DOHH2 (cell line): ENCODE data around the gene CASR.

Experiments
- H3F3A ChIP-seq: fragments of 200-600 bp; sonication (generic), shearing (Covaris generic); 2 replicates; pipeline ENCODE4 v1.6.0; 2016; ENCODE audit warnings: antibody characterized with exemption, mild to moderate bottlenecking; ENCODE audit not compliant: control insufficient read depth, insufficient read depth
- H3K27ac ChIP-seq: fragments of 200-600 bp; sonication (generic); 2 replicates; pipeline ENCODE4 v1.5.1; 2014; ENCODE audit warnings: low read depth, mild to moderate bottlenecking, low read length, moderate library complexity
- H3K27me3 ChIP-seq: fragments of 200-600 bp; sonication (generic); 2 replicates; pipeline ENCODE4 v1.6.1; 2014; ENCODE audit warnings: mild to moderate bottlenecking, low read length, mixed read lengths; ENCODE audit not compliant: control insufficient read depth
- H3K36me3 ChIP-seq: fragments of 200-600 bp; sonication (generic); 2 replicates; pipeline ENCODE4 v1.6.1; 2014; ENCODE audit warnings: mild to moderate bottlenecking, low read length, moderate library complexity, mixed read lengths; ENCODE audit not compliant: control insufficient read depth
- H3K4me1 ChIP-seq: fragments of 200-600 bp; sonication (generic); 2 replicates; pipeline ENCODE4 v1.6.1; 2014; ENCODE audit warnings: mild to moderate bottlenecking, low read length, mixed read lengths; ENCODE audit not compliant: control insufficient read depth
- H3K4me2 ChIP-seq: fragments of 200-600 bp; sonication (generic); 2 replicates; pipeline ENCODE4 v1.6.0; 2014; ENCODE audit warnings: mild to moderate bottlenecking, low read length, moderate library complexity
- H3K4me3 ChIP-seq: fragments of 200-600 bp; sonication (generic); 2 replicates; pipeline ENCODE4 v1.5.1; 2014; ENCODE audit warnings: mild to moderate bottlenecking, low read length, mixed read lengths
- H3K79me2 ChIP-seq: fragments of 200-600 bp; sonication (generic); 2 replicates; pipeline ENCODE4 v1.6.1; 2014; ENCODE audit warnings: mild to moderate bottlenecking, low read length, mixed read lengths; ENCODE audit not compliant: control insufficient read depth
- H3K9me2 ChIP-seq: fragments of 200-600 bp; sonication (generic); replicated peaks from 2 replicates; pipeline ENCODE4 v1.6.1; 2014; ENCODE audit warnings: mild to moderate bottlenecking, low read length, mixed read lengths; ENCODE audit not compliant: control insufficient read depth
- H3K9me3 ChIP-seq: fragments of 200-600 bp; sonication (generic); 2 replicates; pipeline ENCODE4 v1.6.1; 2014; ENCODE audit warnings: antibody characterized with exemption, low read length, mixed read lengths; ENCODE audit not compliant: control insufficient read depth, insufficient read depth
- H4K20me1 ChIP-seq: fragments of 200-600 bp; sonication (generic); 2 replicates; pipeline ENCODE4 v1.6.0; 2014; ENCODE audit warnings: low read depth, mild to moderate bottlenecking, antibody characterized with exemption, low read length, moderate library complexity; ENCODE audit not compliant: control insufficient read depth, insufficient read depth
- CTCF ChIP-seq: fragments of 200-600 bp; sonication (generic); IDR thresholded peaks from one replicate; pipeline ENCODE4 v1.5.1; 2014; ENCODE audit warnings: antibody characterized with exemption, mild to moderate bottlenecking, low read depth, low read length; ENCODE audit not compliant: poor library complexity, severe bottlenecking
- EZH2phosphoT487 ChIP-seq: fragments of 200-600 bp; sonication (generic); IDR thresholded peaks from 2 replicates; pipeline ENCODE4 v1.6.1; 2017; ENCODE audit warnings: borderline replicate concordance, mild to moderate bottlenecking, antibody characterized with exemption, low read length, moderate library complexity, mixed read lengths

CASR gene

GRCh38 chr3:122298239-122298638 lies 114.8 kb downstream of the CASR start:
- peaks cover 14% of the 10 kb centered on the region for H3K4me1 ChIP-seq
- 0 out of 2 replicates have a peak, but pooled peaks cover 3% of the 10 kb centered on the region for H3F3A ChIP-seq
- H3K9me2 ChIP-seq: no peaks in the 10 kb centered on the region
- H3K4me2 ChIP-seq: no peak overlapping the region
- H3K9me3 ChIP-seq: no peaks in the 10 kb centered on the region
- H3K36me3 ChIP-seq: no peaks in the 10 kb centered on the region
- no peaks in the 10 kb centered on the region for H3K79me2 ChIP-seq
- no peaks in the 10 kb centered on the region for H3K27me3 ChIP-seq
- H4K20me1 ChIP-seq: no peaks in the 10 kb centered on the region
- H3K4me3 ChIP-seq: no peak overlapping the region
- H3K27ac ChIP-seq: no peak overlapping the region
- no peak for TF ChIP-seq EZH2phosphoT487
- TF ChIP-seq CTCF: no peak

GRCh38 chr3:122299215-122299614 lies 115.7 kb downstream of the CASR start:
- no peaks in the 10 kb centered on the region for H3K79me2 ChIP-seq
- no peaks in the 10 kb centered on the region for H3K36me3 ChIP-seq
- H3K9me2 ChIP-seq: no peaks in the 10 kb centered on the region
- no peaks in the 10 kb centered on the region for H3K9me3 ChIP-seq
- no peak overlapping the region for H3K4me2 ChIP-seq
- TF ChIP-seq EZH2phosphoT487: no peak
- no peak for TF ChIP-seq CTCF
- no peaks in the 10 kb centered on the region for H4K20me1 ChIP-seq
- no peak overlapping the region for H3K27ac ChIP-seq
- peaks cover 14% of the 10 kb centered on the region for H3K4me1 ChIP-seq
- no peaks in the 10 kb centered on the region for H3K27me3 ChIP-seq
- no peak overlapping the region for H3K4me3 ChIP-seq
- H3F3A ChIP-seq: 0 out of 2 replicates have a peak, but pooled peaks cover 3% of the 10 kb centered on the region

GRCh38 chr3:122299872-122300460 lies 116.5 kb downstream of the CASR start:
- no peak for TF ChIP-seq EZH2phosphoT487
- TF ChIP-seq CTCF: peak; percentile 59
- no peaks in the 10 kb centered on the region for H3K9me2 ChIP-seq
- 0 out of 2 replicates have a peak, but pooled peaks cover 3% of the 10 kb centered on the region for H3F3A ChIP-seq

More at GRCh38 chr3:122299872-122300460, 116.5 kb downstream of the CASR start:
- no peak overlapping the region for H3K27ac ChIP-seq
- H4K20me1 ChIP-seq: no peaks in the 10 kb centered on the region
- no peaks in the 10 kb centered on the region for H3K79me2 ChIP-seq
- no peaks in the 10 kb centered on the region for H3K27me3 ChIP-seq
- H3K4me1 ChIP-seq: peaks cover 12% of the 10 kb centered on the region
- H3K4me3 ChIP-seq: no peak overlapping the region
- H3K9me3 ChIP-seq: no peaks in the 10 kb centered on the region
- no peaks in the 10 kb centered on the region for H3K36me3 ChIP-seq
- H3K4me2 ChIP-seq: no peak overlapping the region
